Mesenchymal stem cell (in vitro differentiated cells and primary cell): ENCODE measurements around the gene ERN1.

Experiments
- DNase-seq: peaks from one replicate; pipeline ENCODE4 v3.0.0-alpha.2; 2013
- H2AFZ ChIP-seq: one replicate; pipeline ENCODE4 v1.6.1; 2013; ENCODE audit warnings: low read depth, mild to moderate bottlenecking, control low read depth, inconsistent platforms, low read length, moderate library complexity
- H2AK5ac ChIP-seq: 2 replicates; pipeline ENCODE4 v1.6.1; 2013; ENCODE audit warnings: low read length, moderate library complexity, mild to moderate bottlenecking, inconsistent platforms; ENCODE audit not compliant: severe bottlenecking
- H2BK120ac ChIP-seq: one replicate; pipeline ENCODE4 v1.6.1; 2013; ENCODE audit warnings: low read depth, mild to moderate bottlenecking, inconsistent platforms, low read length, moderate library complexity
- H2BK12ac ChIP-seq, 2 experiments: one replicate each; pipeline ENCODE4 v1.6.1; 2013; ENCODE audit warnings: inconsistent platforms in 2 of 2, low read length in 2 of 2, mild to moderate bottlenecking in 2 of 2, moderate library complexity in 2 of 2, control low read depth in 1 of 2
- H2BK15ac ChIP-seq: one replicate; pipeline ENCODE4 v1.6.1; 2013; ENCODE audit warnings: mild to moderate bottlenecking, low read depth, inconsistent platforms; ENCODE audit not compliant: poor library complexity, severe bottlenecking
- H2BK5ac ChIP-seq: 2 replicates; pipeline ENCODE4 v1.6.1; 2013; ENCODE audit warnings: low read depth, mild to moderate bottlenecking, low read length, control low read depth, inconsistent platforms; ENCODE audit not compliant: poor library complexity, severe bottlenecking
- H3K14ac ChIP-seq, 2 experiments: one replicate each; pipeline ENCODE4 v1.6.1; 2013; ENCODE audit warnings: inconsistent platforms in 2 of 2, low read length in 2 of 2, control low read depth in 1 of 2, mild to moderate bottlenecking in 1 of 2, moderate library complexity in 1 of 2
- H3K18ac ChIP-seq, 2 experiments: one replicate each; pipeline ENCODE4 v1.6.1; 2013; ENCODE audit warnings: inconsistent platforms in 2 of 2, low read length in 2 of 2, control low read depth in 1 of 2, low read depth in 1 of 2, mild to moderate bottlenecking in 1 of 2
- H3K23ac ChIP-seq, 2 experiments: one replicate each; pipeline ENCODE4 v1.6.1; 2013; ENCODE audit warnings: inconsistent platforms in 2 of 2, low read length in 2 of 2, mild to moderate bottlenecking in 2 of 2, moderate library complexity in 2 of 2, control low read depth in 1 of 2
- H3K27ac ChIP-seq: 2 replicates; pipeline ENCODE4 v1.5.1; 2013; ENCODE audit warnings: mild to moderate bottlenecking, moderate library complexity, low read length, control low read depth, inconsistent platforms; ENCODE audit not compliant: poor library complexity, severe bottlenecking
- H3K27me3 ChIP-seq, 2 experiments: 2 replicates each; pipeline versions ENCODE4 v1.6.1 to v1.7.0; 2013; ENCODE audit warnings: low read length in 2 of 2, mild to moderate bottlenecking in 2 of 2, moderate library complexity in 2 of 2, control low read depth in 1 of 2, inconsistent platforms in 1 of 2; ENCODE audit not compliant: control insufficient read depth in 1 of 2, insufficient read depth in 1 of 2
- H3K36me3 ChIP-seq, 2 experiments: 2 replicates each; pipeline versions ENCODE4 v1.6.1 to v1.7.0; 2013; ENCODE audit warnings: low read length in 2 of 2, control low read depth in 1 of 2, inconsistent platforms in 1 of 2, low read depth in 1 of 2, mild to moderate bottlenecking in 1 of 2; ENCODE audit not compliant: insufficient read depth in 2 of 2, control insufficient read depth in 1 of 2
- H3K4ac ChIP-seq, 2 experiments: one replicate each; pipeline ENCODE4 v1.6.1; 2013; ENCODE audit warnings: inconsistent platforms in 2 of 2, low read length in 2 of 2, mild to moderate bottlenecking in 2 of 2, moderate library complexity in 2 of 2, control low read depth in 1 of 2, low read depth in 1 of 2
- H3K4me1 ChIP-seq: 2 replicates; pipeline ENCODE4 v1.6.1; 2013; ENCODE audit warnings: low read depth, low read length, control low read depth; ENCODE audit not compliant: control insufficient read depth, insufficient read depth
- H3K4me2 ChIP-seq: 2 replicates; pipeline ENCODE4 v1.6.1; 2013; ENCODE audit warnings: low read length, mild to moderate bottlenecking, inconsistent platforms; ENCODE audit not compliant: poor library complexity, severe bottlenecking
- H3K4me3 ChIP-seq, 2 experiments: 2 replicates each; pipeline versions ENCODE4 v1.5.1 to v1.7.0; 2013; ENCODE audit warnings: low read length in 2 of 2, mild to moderate bottlenecking in 2 of 2, control low read depth in 1 of 2, low read depth in 1 of 2; ENCODE audit not compliant: insufficient read depth in 1 of 2
- H3K79me1 ChIP-seq: replicated peaks from 2 replicates; pipeline ENCODE4 v1.6.1; 2013; ENCODE audit warnings: mild to moderate bottlenecking, control low read depth, low read length, inconsistent platforms; ENCODE audit not compliant: poor library complexity, severe bottlenecking
- H3K9ac ChIP-seq: 2 replicates; pipeline ENCODE4 v1.7.0; 2013; ENCODE audit warnings: mild to moderate bottlenecking, low read length, moderate library complexity
- H3K9me3 ChIP-seq: 2 replicates; pipeline ENCODE4 v1.7.0; 2013; ENCODE audit warnings: mild to moderate bottlenecking, low read length; ENCODE audit not compliant: control insufficient read depth
- H4K8ac ChIP-seq: one replicate; pipeline ENCODE4 v1.6.1; 2013; ENCODE audit warnings: inconsistent platforms, mild to moderate bottlenecking, low read length, moderate library complexity
- H4K91ac ChIP-seq: one replicate; pipeline ENCODE4 v1.6.1; 2013; ENCODE audit warnings: mild to moderate bottlenecking, low read length, inconsistent platforms
- WGBS: methylation state at CpG from one replicate; pipeline ENCODE4 v1.1.7; 2013; ENCODE audit warnings: mixed read lengths; 5-methylcytosine and 5-hydroxymethylcytosine counted together

The ERN1 gene

DNA sequence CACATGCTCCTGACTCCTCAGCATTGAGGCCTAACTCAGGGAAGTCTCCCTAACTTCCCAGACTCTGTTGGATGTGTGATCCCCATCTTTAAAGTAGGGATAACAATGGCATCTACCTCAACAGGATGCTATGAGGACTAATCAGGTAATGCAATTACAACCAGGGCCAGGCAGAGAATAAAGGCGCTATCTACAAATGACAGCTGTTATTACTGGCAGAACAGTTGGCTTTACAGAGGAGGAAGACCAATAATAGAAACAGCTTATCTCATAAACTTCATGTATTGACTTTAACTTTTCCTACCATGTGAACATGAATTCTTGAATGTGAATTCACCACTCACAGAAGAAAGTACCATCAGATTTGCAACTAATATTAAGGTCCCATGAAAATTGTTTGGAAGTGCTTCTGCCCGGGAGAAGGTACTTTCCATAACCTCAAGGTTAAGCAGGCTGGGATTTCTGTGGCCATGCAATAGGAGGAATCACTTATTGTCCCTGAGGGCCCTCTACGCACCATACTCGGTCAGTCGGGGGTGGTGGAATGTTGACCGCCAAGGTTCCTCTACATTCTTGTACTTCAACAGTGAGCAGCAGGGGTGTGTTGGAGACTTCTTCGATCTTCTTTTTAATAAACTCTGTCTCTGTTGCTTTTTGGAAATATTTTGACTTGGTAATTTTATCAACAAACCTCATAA, 22.6 kb upstream of the ERN1 start:
- Histone ChIP-seq H4K91ac (no peak overlapping the region), H2BK5ac (no peak overlapping the region), H3K27ac (no peak overlapping the region), H3K4ac (no peak overlapping the region), H3K9ac (no peak overlapping the region), H3K79me1 (no peaks in the 10 kb centered on the region), H2BK15ac (no peak overlapping the region), H2AK5ac (no peak overlapping the region), H4K8ac (no peak overlapping the region), H2BK12ac (no peak overlapping the region), H3K9me3 (no peaks in the 10 kb centered on the region), H3K23ac (no peak overlapping the region), H3K27me3 (no peaks in the 10 kb centered on the region), H3K4me2 (no peak overlapping the region), H3K14ac (no peak overlapping the region), H2BK120ac (no peak overlapping the region), H3K18ac (no peak overlapping the region), H3K4me3 (no peak overlapping the region), H2AFZ (no peak overlapping the region), H3K4me1 (peaks cover 5% of the 10 kb centered on the region), H3K36me3 (peaks cover 7 to 56% of the 10 kb centered on the region in 2 experiments)
- DNase-seq, result no peak
- WGBS, result 97% methylated on average over 5 of the region's 7 CpGs

GRCh38 chr17:64151016-64151368, 21.0 kb upstream of the ERN1 start:
- no peak overlapping the region for H3K27ac ChIP-seq
- no peak overlapping the region for H3K9ac ChIP-seq
- H3K27me3 ChIP-seq, result no peaks in the 10 kb centered on the region
- H2BK120ac ChIP-seq, result no peak overlapping the region
- H2AK5ac ChIP-seq, result no peak overlapping the region
- no peak for DNase-seq
- no peak overlapping the region for H2BK15ac ChIP-seq
- H3K4me3 ChIP-seq, result no peak overlapping the region
- H3K36me3 ChIP-seq, result peaks cover 7 to 60% of the 10 kb centered on the region in 2 experiments
- no peak overlapping the region for H2AFZ ChIP-seq
- H3K4me1 ChIP-seq, result peaks cover 8% of the 10 kb centered on the region
- no peak overlapping the region for H2BK12ac ChIP-seq
- WGBS, result no CpG with 5 or more reads among the region's 1 CpG
- no peak overlapping the region for H3K18ac ChIP-seq
- no peak overlapping the region for H2BK5ac ChIP-seq
- H3K4ac ChIP-seq, result no peak overlapping the region
- H4K91ac ChIP-seq, result no peak overlapping the region
- H3K23ac ChIP-seq, result no peak overlapping the region
- H3K79me1 ChIP-seq, result no peaks in the 10 kb centered on the region
- no peak overlapping the region for H4K8ac ChIP-seq
- H3K4me2 ChIP-seq, result no peak overlapping the region
- no peak overlapping the region for H3K14ac ChIP-seq
- no peaks in the 10 kb centered on the region for H3K9me3 ChIP-seq

- 96% methylated on average over 5 of the region's 5 CpGs for WGBS
- Histone ChIP-seq H4K8ac (no peak overlapping the region), H2BK5ac (no peak overlapping the region), H3K36me3 (peaks cover 7 to 60% of the 10 kb centered on the region in 2 experiments), H2BK15ac (no peak overlapping the region), H3K9ac (no peak overlapping the region), H3K27ac (no peak overlapping the region), H4K91ac (no peak overlapping the region), H2BK120ac (no peak overlapping the region), H3K4me2 (no peak overlapping the region), H2AK5ac (no peak overlapping the region), H3K4me3 (no peak overlapping the region), H3K4me1 (peaks cover 6% of the 10 kb centered on the region), H3K4ac (no peak overlapping the region), H3K27me3 (no peaks in the 10 kb centered on the region), H3K9me3 (no peaks in the 10 kb centered on the region), H3K14ac (no peak overlapping the region), H3K23ac (no peak overlapping the region), H2BK12ac (no peak overlapping the region), H3K79me1 (no peaks in the 10 kb centered on the region), H2AFZ (no peak overlapping the region), H3K18ac (no peak overlapping the region)
- no peak for DNase-seq
Measured at GRCh38 chr17:64150237-64151015, 20.5 kb upstream of the ERN1 start.

DNA sequence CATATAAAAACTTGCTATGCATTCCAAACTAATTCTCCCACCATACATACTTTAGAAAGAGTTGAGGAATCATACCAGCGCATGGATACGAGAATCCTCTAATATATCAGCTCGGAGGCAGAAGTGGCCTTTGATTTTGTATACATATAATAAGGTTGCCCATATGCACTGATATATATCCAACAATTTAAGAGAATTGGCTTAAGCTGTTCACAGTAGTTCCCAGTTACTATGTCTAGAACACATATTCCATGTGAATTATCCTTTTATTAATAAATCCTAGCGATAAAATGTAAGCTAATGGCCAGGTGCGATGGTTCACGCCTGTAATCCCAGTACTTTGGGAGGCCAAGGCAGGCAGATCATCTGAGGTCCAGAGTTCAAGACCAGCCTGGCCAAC, 19.3 kb upstream of the ERN1 start:
- H2BK5ac ChIP-seq, result no peak overlapping the region
- H3K79me1 ChIP-seq, result no peaks in the 10 kb centered on the region
- H2AFZ ChIP-seq, result no peak overlapping the region
- no peak overlapping the region for H4K91ac ChIP-seq
- H2BK120ac ChIP-seq, result no peak overlapping the region
- no peak for DNase-seq
- H3K27me3 ChIP-seq, result no peaks in the 10 kb centered on the region
- no peak overlapping the region for H3K9ac ChIP-seq
- H2BK15ac ChIP-seq, result no peak overlapping the region
- no peak overlapping the region for H2BK12ac ChIP-seq
- no peak overlapping the region for H2AK5ac ChIP-seq
- no peak overlapping the region for H3K4me2 ChIP-seq
- no peaks in the 10 kb centered on the region for H3K9me3 ChIP-seq
- H3K23ac ChIP-seq, result no peak overlapping the region
- peaks cover 6% of the 10 kb centered on the region for H3K4me1 ChIP-seq
- H3K18ac ChIP-seq, result no peak overlapping the region
- H3K4ac ChIP-seq, result no peak overlapping the region
- H4K8ac ChIP-seq, result no peak overlapping the region
- H3K14ac ChIP-seq, result no peak overlapping the region
- H3K4me3 ChIP-seq, result no peak overlapping the region
- over 99% methylated on average over 3 of the region's 6 CpGs for WGBS
- no peak overlapping the region for H3K27ac ChIP-seq
- peaks cover 0 to 59% of the 10 kb centered on the region in 2 experiments for H3K36me3 ChIP-seq
